Right atrium auricular region (tissue), 2 donors: ENCODE results near the gene CSNK1D. TPM values are rescaled to one million over a fixed set of nuclear protein-coding genes. Genes with fewer than 3 reads are reported as not detected.

Experiments
- DNase-seq: peaks from one replicate; pipeline ENCODE4 v3.0.0-alpha.2; 2019; ENCODE audit warnings: low spot score
- H3K27ac ChIP-seq, 2 donors: fragments of 200-600 bp; sonication (generic); 1 replicate in 1 of 2; 2 replicates in 1 of 2; pipeline ENCODE4 v1.5.1; 2016 to 2019
- H3K27me3 ChIP-seq, 2 donors: fragments of 200-600 bp; sonication (generic); one replicate each; pipeline versions ENCODE4 v1.5.1 to v1.6.0; 2017 to 2019
- H3K36me3 ChIP-seq: fragments of 200-600 bp; sonication (generic); one replicate; pipeline ENCODE4 v1.5.1; 2016
- H3K4me1 ChIP-seq, 2 donors: fragments of 200-600 bp; sonication (generic); one replicate each; pipeline versions ENCODE4 v1.5.1 to v1.6.0; 2017 to 2019
- H3K4me3 ChIP-seq, 2 donors: fragments of 200-600 bp; sonication (generic); 1 replicate in 1 of 2; 2 replicates in 1 of 2; pipeline ENCODE4 v1.5.1; 2017 to 2019; ENCODE audit warnings: mild to moderate bottlenecking in 1 of 2, moderate library complexity in 1 of 2
- H3K9me3 ChIP-seq, 2 donors: fragments of 200-600 bp; sonication (generic); one replicate each; pipeline ENCODE4 v1.5.1; 2019
- total RNA-seq, 2 donors: library from RNA; depleted of rRNA; stranded (reverse); fragments of >200 nt; gene quantifications; one replicate each; pipeline ENCODE4 v1.1.0, GENCODE V29; 2016
- TF ChIP-seq, protein P1 (sequence below), 2 donors: fragments of 200-600 bp; sonication (generic); IDR thresholded peaks; one replicate each; pipeline ENCODE4 v1.5.1; 2019; ENCODE audit warnings: antibody characterized with exemption in 2 of 2

Gene CSNK1D
- total RNA-seq, 2 donors from 2014 or later, result 31.3 to 32.9 TPM

DNA sequence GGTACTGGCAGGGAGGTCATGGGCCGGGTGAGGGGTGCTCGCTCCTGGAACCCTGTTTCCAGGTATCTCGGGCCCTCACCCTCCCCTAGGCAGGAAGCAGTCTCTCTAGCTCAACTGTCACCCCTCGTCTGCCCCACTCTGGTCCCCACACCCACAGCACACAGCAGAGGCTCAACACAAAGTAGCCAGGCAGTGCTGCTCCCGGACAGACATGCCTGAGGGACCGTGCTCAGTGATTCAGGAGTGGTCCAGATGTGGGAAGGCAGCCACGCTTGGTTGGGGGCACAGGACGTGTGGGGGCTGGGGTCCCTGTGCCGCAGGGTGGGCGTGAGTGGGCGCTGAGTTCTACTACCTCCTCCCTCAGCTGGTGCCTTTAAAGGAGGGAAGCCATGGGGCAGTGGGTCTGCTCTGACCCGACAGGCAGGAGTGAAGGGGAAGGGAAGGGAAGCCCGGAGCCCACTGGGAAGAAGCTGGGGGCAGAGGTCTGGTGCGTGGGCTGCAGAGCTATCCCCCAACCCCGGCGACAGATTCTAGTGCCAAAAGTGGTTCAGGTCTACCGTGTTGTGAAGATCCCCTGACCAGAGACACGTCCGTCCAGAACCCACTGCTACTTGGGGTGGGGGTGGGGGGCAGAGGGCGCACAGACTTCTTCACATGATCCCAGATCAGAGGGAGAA is 32.9 kb downstream of the CSNK1D start:
- Histone ChIP-seq H3K4me3 (no peak overlapping the region), H3K36me3 (peaks cover 31% of the 10 kb centered on the region), H3K9me3 (no peaks in the 10 kb centered on the region), H3K4me1 (peaks cover 0 to 79% of the 10 kb centered on the region in 2 donors), H3K27ac (peak overlapping the region; percentile 75 to 78), H3K27me3 (no peaks in the 10 kb centered on the region)
- DNase-seq, result no peak
- TF ChIP-seq, protein P1, sequence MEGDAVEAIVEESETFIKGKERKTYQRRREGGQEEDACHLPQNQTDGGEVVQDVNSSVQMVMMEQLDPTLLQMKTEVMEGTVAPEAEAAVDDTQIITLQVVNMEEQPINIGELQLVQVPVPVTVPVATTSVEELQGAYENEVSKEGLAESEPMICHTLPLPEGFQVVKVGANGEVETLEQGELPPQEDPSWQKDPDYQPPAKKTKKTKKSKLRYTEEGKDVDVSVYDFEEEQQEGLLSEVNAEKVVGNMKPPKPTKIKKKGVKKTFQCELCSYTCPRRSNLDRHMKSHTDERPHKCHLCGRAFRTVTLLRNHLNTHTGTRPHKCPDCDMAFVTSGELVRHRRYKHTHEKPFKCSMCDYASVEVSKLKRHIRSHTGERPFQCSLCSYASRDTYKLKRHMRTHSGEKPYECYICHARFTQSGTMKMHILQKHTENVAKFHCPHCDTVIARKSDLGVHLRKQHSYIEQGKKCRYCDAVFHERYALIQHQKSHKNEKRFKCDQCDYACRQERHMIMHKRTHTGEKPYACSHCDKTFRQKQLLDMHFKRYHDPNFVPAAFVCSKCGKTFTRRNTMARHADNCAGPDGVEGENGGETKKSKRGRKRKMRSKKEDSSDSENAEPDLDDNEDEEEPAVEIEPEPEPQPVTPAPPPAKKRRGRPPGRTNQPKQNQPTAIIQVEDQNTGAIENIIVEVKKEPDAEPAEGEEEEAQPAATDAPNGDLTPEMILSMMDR (IDR thresholded peaks at IDR 0.05), result no peak

DNA sequence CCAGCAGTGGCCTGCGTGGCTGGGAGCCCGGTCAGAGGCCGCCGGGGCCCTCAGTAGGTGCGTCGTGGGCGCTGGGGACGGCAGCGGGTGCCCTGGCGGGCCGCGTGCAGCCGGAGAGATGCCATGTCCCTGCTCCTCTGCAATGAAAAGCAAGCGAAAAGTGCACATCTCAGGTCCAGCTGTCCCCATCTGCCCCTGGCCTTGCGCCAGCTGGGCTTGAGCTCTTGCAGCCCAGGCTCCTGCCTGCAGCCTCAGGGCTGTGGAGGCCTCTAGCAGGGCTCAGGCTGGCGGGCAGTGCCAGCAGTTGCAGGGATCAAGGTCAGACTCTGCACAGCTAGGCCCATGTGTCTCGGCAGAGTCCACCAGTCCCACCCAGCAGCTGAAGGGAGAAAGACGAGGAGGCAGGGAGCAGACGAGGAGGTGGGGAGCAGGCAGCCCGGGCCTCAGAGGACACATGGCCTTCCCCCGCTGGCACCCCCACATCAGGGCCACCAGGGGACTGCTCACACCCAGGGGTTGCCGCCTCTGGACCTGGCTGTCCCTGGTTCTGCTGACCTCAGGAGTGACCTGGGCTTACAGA is 33.5 kb downstream of the CSNK1D start:
- DNase-seq, result no peak

DNA sequence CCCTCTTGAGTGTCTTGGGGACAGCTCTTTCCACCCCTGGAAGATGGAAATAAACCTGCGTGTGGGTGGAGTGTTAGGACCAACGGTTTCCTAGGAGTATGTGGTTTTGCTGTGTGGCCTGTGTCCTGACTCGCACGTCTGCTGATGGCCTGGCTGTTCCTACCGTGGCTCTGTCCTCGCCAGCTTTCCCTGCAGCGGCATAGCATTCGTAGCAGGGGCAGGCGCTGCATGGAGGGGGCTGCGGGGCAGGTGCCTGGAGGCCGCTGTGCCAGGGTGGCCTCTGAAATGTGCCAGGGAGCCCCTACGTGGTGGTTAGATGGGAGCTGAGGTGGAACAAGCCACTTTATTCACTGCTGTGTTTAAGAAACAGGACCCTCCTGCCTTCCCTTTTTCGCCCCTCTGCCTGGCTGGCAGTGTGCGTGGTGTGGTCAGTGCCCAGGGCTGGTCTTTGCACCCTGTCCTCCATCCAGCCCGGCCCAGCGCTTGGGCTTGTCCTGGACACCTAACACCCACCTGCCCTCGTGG is 34.0 kb downstream of the CSNK1D start:
- H3K9me3 ChIP-seq, result no peaks in the 10 kb centered on the region
- peaks cover 0 to 81% of the 10 kb centered on the region in 2 donors for H3K4me1 ChIP-seq
- peaks cover 20% of the 10 kb centered on the region for H3K36me3 ChIP-seq
- DNase-seq, result no peak
- H3K27ac ChIP-seq, result peak overlapping the region in 1 of 2 donors; percentile 78
- H3K4me3 ChIP-seq, result no peak overlapping the region
- TF ChIP-seq, protein P1 (IDR thresholded peaks at IDR 0.05), result no peak
- no peaks in the 10 kb centered on the region for H3K27me3 ChIP-seq

More for the DNA sequence above, 33.5 kb downstream of the CSNK1D start:
- peaks cover 0 to 81% of the 10 kb centered on the region in 2 donors for H3K4me1 ChIP-seq
- H3K36me3 ChIP-seq, result peaks cover 25% of the 10 kb centered on the region
- peak overlapping the region; percentile 75 to 78 for H3K27ac ChIP-seq
- TF ChIP-seq, protein P1 (IDR thresholded peaks at IDR 0.05), result no peak
- no peaks in the 10 kb centered on the region for H3K27me3 ChIP-seq
- no peaks in the 10 kb centered on the region for H3K9me3 ChIP-seq
- H3K4me3 ChIP-seq, result no peak overlapping the region

DNA sequence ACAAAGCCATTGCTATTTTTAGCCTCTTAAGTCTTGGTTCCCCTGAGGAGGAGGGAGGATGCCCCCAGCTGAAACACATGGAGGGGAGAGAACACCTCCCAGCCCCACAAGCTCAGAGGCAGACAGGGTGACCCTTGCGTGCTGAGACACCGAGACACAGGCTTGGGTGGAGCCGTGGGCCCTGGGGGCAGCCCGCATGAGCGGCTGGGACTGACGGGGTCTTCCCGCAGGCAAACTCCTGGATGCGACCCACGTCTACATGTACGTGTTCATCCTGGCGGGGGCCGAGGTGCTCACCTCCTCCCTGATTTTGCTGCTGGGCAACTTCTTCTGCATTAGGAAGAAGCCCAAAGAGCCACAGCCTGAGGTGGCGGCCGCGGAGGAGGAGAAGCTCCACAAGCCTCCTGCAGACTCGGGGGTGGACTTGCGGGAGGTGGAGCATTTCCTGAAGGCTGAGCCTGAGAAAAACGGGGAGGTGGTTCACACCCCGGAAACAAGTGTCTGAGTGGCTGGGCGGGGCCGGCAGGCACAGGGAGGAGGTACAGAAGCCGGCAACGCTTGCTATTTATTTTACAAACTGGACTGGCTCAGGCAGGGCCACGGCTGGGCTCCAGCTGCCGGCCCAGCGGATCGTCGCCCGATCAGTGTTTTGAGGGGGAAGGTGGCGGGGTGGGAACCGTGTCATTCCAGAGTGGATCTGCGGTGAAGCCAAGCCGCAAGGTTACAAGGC is 34.9 kb downstream of the CSNK1D start:
- TF ChIP-seq, protein P1 (IDR thresholded peaks at IDR 0.05), result no peak
- H3K4me3 ChIP-seq, result peak overlapping the region in 1 of 2 donors; percentile 28
- H3K27me3 ChIP-seq, result no peaks in the 10 kb centered on the region
- peaks cover 0 to 78% of the 10 kb centered on the region in 2 donors for H3K4me1 ChIP-seq
- no peaks in the 10 kb centered on the region for H3K9me3 ChIP-seq
- peaks cover 11% of the 10 kb centered on the region for H3K36me3 ChIP-seq
- H3K27ac ChIP-seq, result peak overlapping the region; percentile 45 to 78
- DNase-seq, result peak; percentile 76

DNA sequence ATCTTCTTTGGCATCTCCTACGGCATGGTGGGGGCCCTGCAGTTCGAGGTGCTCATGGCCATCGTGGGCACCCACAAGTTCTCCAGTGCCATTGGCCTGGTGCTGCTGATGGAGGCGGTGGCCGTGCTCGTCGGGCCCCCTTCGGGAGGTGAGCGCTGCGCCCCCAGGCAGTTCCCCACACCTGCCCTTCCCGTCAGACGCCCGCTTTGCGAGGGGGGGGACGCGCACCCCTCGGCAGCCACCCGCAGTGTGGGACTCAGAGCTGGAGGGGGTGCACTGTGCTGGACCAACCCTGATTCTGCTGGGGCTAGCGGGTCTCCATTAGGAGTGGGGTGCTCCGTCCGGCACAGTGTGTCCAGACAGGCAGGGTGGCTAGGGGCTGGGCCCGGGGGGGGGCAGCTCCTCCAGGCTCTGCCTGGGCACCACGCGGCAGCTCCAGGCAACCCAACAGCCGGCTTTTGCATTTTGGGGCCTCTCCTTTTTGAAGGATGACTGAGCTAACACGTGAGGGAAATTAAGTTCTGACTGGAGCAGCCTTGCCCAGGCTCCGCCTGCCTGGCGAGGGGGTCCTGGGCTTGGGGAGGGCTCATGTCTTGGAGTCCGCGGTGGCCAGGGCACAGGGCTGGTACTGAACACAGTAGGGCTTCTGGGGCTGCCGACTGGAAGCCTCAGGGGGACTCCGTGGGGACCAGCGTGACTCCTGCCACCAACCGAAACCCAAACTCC is 35.6 kb downstream of the CSNK1D start:
- TF ChIP-seq, protein P1 (IDR thresholded peaks at IDR 0.05), result no peak
- no peak for DNase-seq
- Histone ChIP-seq H3K27me3 (no peaks in the 10 kb centered on the region), H3K4me1 (peaks cover 0 to 76% of the 10 kb centered on the region in 2 donors), H3K27ac (peak overlapping the region; percentile 45 to 78), H3K4me3 (no peak overlapping the region), H3K9me3 (no peaks in the 10 kb centered on the region), H3K36me3 (peaks cover 4% of the 10 kb centered on the region)
